HG03103 (cell line): ENCODE data around the gene NSMCE1.

Source experiments
- ATAC-seq: cut with Tn5 transposase; IDR thresholded peaks from one replicate; pipeline ENCODE4 v1.9.1; 2021; ENCODE audit warnings: low read depth; ENCODE audit not compliant: unreplicated experiment

NSMCE1 gene

GRCh38 chr16:27268376-27269299, at the start of gene NSMCE1:
Gene NSMCE1, minus strand, starts transcription at chr16:27268772. Its CDS starts 11,202 bp downstream, at chr16:27257570.
- peak; percentile 97 for ATAC-seq

DNA sequence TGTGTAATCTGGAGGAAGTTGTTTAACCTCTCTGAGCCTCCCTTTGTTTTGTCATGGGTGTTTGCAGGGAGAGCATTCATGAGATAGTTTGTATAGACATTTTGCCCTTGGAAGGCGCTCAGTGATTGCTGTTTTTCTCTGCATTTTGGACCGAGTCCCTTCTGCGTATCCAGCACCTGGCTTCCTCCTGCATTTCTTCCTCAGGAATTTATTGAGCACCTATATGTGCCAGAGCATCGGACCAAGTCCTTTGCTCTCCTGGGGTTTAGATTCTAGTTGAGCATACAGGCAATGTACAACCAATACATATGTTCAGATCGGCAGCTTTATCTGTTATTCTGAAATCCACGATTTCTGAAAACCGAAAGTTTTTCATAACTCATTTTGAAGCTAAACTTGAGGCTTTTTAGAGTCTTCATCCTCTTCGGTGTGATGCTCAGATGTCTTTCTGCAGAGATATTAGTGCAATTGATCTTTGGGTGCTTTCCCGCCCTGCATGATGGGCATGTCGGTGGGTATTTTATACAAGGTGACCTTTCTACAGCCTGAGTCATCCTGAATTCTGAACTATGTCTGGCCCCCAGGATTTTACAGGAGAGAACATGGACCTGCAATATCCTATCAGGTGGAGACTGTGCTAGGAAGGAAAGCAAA, 49.3 kb upstream of the NSMCE1 start:
- ATAC-seq: no peak

DNA sequence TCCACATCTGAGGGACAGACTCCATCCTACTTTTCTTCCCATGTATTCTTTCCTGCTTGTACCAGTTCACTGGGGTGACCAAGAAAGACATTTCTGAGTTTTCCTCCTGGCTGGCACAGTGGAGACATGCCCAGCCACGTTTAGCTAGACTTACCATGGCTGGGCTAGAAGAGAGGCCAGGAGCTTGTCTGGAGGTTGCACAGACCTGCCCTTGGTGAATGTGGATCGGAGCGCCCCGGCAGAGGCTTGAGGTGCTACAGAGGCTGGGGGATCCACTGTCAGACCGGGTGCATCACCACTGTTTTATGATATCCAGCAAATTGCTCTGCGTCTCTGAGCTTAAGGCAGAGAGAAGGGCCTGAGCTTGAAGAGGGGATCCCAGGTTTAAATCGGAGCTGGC, 48.7 kb upstream of the NSMCE1 start:
- no peak for ATAC-seq

GRCh38 chr16:27316038-27316680, 47.6 kb upstream of the NSMCE1 start:
- ATAC-seq: no peak

DNA sequence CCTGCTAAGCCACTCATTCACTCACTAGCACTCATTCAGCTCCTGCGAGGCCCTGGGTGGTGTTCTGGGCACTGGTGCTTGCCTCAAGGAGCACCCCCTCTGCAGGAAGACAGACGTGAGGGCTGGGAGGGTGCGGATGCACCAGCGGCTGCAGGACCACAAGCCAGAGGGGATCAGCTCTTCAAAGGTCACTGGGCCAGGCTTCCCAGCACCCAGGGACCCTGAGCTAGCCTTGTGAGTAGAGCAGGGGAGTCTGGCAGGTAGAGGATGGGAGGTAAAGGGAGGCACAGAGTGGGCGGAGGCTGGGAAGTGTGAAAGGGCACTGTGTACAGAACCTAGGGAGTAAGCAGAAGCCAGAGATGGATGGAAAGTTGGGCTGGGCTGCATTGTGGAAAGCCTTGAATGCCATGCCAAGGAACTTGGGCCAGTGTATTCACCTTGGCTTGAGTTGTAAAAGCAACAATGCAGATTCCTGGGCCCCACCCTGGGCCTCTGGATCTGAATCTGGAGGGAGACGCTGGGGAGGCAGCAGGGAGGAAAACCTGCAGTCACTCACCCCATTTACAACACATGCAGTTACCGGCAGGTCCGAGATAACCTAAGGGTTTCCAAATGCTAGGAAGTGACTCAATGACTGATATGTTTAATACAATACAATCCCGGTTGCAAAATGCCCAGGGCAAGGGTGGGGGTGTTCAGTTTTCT, 46.9 kb upstream of the NSMCE1 start:
- ATAC-seq: no peak

- ATAC-seq: no peak
Measured at GRCh38 chr16:27314986-27315332, 46.4 kb upstream of the NSMCE1 start.

DNA sequence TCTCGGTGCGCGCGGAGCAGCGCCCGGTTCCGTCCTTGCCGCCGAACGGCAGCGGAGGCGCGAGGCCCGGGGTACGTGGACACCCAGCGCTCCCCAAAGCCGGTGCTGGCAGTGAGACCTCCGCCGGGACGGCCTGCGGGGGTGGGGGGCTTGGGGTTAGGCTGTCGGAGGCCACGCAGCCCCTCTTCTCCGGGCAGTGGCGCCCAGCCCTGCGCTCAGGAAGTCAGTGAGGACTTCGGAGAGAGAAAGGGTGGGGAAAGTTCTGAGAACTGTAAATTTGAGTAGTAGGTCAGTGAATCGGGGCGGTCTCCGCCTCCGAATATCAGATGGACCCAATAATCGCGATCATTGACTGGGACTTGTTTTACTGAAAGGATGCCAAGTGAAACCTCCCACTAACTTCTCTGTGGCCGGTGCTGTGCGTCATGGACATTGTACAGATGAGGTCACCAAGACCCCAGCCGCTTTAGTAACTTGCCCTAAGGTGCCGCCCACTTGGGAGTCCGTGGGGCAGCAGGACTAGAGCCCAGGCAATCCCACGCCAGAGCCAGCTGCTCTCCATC, 45.7 kb upstream of the NSMCE1 start:
- no peak for ATAC-seq

- ATAC-seq: no peak
Measured at GRCh38 chr16:27313422-27314160, 45.0 kb upstream of the NSMCE1 start, which contains the start of gene IL4R. Gene IL4R, plus strand, starts transcription at chr16:27313974. Its CDS starts 26,230 bp downstream, at chr16:27340204.

GRCh38 chr16:27312580-27313421, 44.2 kb upstream of the NSMCE1 start:
- no peak for ATAC-seq

GRCh38 chr16:27311897-27312303, 43.3 kb upstream of the NSMCE1 start:
- ATAC-seq: no peak

GRCh38 chr16:27311448-27311830, 42.9 kb upstream of the NSMCE1 start:
- ATAC-seq: no peak

DNA sequence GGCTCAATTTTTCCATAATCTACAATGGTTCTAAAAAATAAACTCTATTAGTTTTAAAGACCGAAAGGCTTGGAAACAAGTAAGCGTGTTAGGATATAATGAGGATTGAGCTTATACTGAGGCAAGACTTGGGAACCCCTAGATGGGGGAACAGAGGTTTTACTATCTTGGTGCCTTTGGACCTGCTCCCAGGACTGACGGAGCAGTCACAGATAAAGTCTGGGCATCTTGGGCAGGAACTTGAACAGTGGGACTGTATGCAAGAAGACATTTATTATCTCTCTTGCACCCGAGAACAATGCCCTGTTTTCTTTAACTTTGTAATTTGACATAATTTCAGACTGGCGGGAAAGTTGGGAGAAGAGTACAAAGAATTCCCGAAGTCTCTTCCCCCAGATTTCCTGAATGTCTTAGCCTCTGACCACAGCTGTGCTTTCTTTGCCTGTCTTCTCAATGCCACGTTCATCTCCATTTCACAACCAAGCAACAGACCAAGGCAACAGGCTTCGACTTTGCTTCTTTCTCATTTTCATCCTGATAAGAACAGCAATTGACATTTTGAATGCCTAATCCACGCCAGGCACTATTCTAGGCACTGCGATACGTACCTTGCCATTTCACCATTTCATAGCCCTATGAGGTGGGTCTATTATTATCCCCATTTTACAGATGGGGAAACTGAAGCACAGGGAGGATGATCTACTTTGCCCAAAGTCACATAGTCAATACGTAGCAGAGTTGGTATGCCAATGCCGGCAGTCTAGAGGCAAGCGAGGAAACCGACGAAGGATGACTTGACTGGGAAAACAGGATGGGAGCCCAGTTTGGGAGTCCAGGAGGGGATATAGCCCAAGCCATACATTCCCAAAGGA, 42.2 kb upstream of the NSMCE1 start:
- ATAC-seq: no peak

- ATAC-seq: no peak
Measured at GRCh38 chr16:27308792-27309191, 40.2 kb upstream of the NSMCE1 start.

DNA sequence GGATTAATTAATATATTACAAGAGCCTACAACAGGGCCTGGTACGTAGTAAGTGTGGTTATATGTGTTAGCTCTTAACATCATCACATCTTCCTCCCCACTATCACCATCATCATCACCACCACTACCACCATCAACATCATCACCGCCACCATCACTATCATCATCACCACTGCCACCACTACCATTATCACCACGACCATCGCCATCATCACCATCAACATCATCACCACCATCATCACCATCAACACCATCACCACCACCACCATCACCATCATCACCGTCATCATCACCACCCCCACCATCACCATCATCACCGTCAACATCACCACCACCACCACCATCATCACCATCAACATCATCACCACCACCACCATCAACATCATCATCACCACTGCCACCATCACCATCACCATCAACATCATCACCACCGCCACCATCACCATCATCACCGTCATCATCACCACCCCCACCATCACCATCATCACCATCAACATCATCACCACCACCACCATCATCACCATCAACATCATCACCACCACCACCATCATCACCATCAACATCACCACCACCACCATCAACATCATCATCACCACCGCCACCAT, 37.4 kb upstream of the NSMCE1 start:
- no peak for ATAC-seq

DNA sequence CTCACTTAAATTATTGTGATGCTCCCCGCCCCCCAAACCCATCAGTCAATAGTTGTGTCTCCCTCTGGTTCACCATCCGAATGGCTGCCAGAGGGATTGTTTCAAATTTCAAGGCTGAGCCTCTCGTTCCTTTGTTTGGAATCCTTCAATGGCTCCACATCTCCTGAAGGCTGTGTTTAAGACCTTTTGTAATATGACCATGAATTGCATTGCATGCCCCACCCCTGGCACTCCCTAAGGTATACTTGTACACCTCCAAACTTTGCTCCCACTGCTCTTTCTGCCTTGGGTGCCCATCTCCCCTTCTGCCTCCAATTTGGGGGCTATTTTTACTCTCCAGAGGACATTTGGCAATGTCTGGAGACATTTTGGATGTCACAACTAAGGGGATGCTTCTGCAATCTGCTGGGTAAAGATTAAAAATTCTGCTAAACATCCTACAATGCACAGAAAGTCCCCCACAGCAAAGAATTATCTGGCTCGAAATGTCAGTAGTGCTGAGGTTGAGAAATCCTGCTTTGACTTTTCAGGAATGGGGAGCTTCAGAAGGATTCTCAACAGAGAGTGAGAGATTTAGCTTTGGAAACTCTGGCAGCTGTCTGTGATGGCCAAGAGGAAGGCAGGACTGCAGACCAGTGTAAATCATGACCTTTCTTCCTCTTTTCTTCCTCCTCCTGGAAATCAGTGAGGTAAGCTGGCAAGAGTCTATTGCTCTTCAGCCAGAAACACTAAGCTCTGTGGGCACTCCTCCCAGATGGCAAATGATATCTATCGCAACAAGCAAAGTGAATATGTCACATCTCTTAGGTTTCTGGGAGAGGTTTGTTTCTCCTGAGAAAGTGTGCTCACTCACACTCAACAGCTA, 36.5 kb upstream of the NSMCE1 start:
- no peak for ATAC-seq

GRCh38 chr16:27304102-27304501, 35.5 kb upstream of the NSMCE1 start:
- ATAC-seq: no peak
